Endothelial cell of umbilical vein (primary cell): ENCODE data around the gene CHTOP. TPM values are rescaled to one million over a fixed set of nuclear protein-coding genes. Genes with fewer than 3 reads are reported as not detected.

Experiments used
- BruUV-seq: library from RNA; stranded (reverse); fragments of 400-500 nt; replicated peaks from 2 replicates; lab custom pipeline; 2021; lab: Mats Ljungman, UMichigan
- CTCF ChIA-PET: fragments of 300-600, 350-600 bp; sonication (Branson Sonifier 250); formaldehyde crosslinking; loops from one replicate; lab custom pipeline; 2021; ENCODE audit warnings: antibody characterized with exemption, inconsistent platforms; lab: Charles Lee
- POLR2A ChIA-PET: fragments of 300-600, 350-600 bp; sonication (Branson Sonifier 250); formaldehyde crosslinking; loops from one replicate; lab custom pipeline; 2021; ENCODE audit warnings: antibody characterized with exemption, inconsistent platforms; lab: Charles Lee
- DNase-seq: peaks from one replicate; pipeline ENCODE4 v3.0.0-alpha.2; 2011; ENCODE audit warnings: low read depth, low spot score
- FAIRE-seq: peaks from 2 replicates; lab custom pipeline; 2011; peaks lifted over from hg19 to GRCh38; lab: Jason Lieb, UNC
- H2AFZ ChIP-seq: 2 replicates; pipeline ENCODE4 v1.6.0; 2012; ENCODE audit warnings: low read depth, low read length, control low read depth, inconsistent platforms
- H3K27ac ChIP-seq: 2 replicates; pipeline ENCODE4 v1.5.1; 2011; ENCODE audit warnings: low read depth, mild to moderate bottlenecking, control low read depth, low read length, moderate library complexity; ENCODE audit not compliant: insufficient read depth
- H3K27me3 ChIP-seq, 2 experiments: 2 replicates each; pipeline versions ENCODE4 v1.6.0 to v1.6.1; 2011; ENCODE audit warnings: low read length in 2 of 2, mixed read lengths in 1 of 2; ENCODE audit not compliant: control insufficient read depth in 2 of 2, insufficient read depth in 2 of 2
- H3K36me3 ChIP-seq, 2 experiments: 2 replicates in 1 of 2; 3 replicates in 1 of 2; pipeline ENCODE4 v1.5.1; 2011; ENCODE audit warnings: low read length in 2 of 2, mild to moderate bottlenecking in 1 of 2, moderate library complexity in 1 of 2; ENCODE audit not compliant: control insufficient read depth in 2 of 2, insufficient read depth in 2 of 2; ENCODE audit errors: extremely low read depth in 1 of 2
- H3K4me1 ChIP-seq: 3 replicates; pipeline ENCODE4 v1.5.1; 2011; ENCODE audit warnings: mild to moderate bottlenecking, low read length; ENCODE audit not compliant: control insufficient read depth, insufficient read depth; ENCODE audit errors: extremely low read depth
- H3K4me2 ChIP-seq: 2 replicates; pipeline ENCODE4 v1.6.1; 2011; ENCODE audit warnings: low read length, control low read depth, mixed read lengths; ENCODE audit not compliant: insufficient read depth
- H3K4me3 ChIP-seq, 3 experiments: fragments of 200-600 bp in 1 of 3; sonication (generic), shearing (Covaris generic) in 1 of 3; replicated peaks in 1 of 3; 2 replicates each; pipeline ENCODE4 v1.5.1; 2011 to 2016; ENCODE audit warnings: control low read depth in 3 of 3, low read length in 3 of 3, mild to moderate bottlenecking in 2 of 3, inconsistent platforms in 1 of 3, low read depth in 1 of 3, moderate library complexity in 1 of 3; ENCODE audit not compliant: insufficient read depth in 1 of 3
- H3K79me2 ChIP-seq: 2 replicates; pipeline ENCODE4 v1.6.0; 2012; ENCODE audit warnings: low read length, inconsistent platforms; ENCODE audit not compliant: control insufficient read depth, insufficient read depth
- H3K9ac ChIP-seq: replicated peaks from 2 replicates; pipeline ENCODE3; 2011; ENCODE audit warnings: low read length, control low read depth; ENCODE audit not compliant: insufficient read depth; ENCODE audit errors: extremely low read depth
- H3K9me1 ChIP-seq: replicated peaks from 3 replicates; pipeline ENCODE4 v1.6.0; 2011; ENCODE audit warnings: mild to moderate bottlenecking, low read length; ENCODE audit not compliant: control insufficient read depth, insufficient read depth; ENCODE audit errors: extremely low read depth
- H3K9me3 ChIP-seq: replicated peaks from 2 replicates; pipeline ENCODE4 v1.5.1; 2012; ENCODE audit warnings: low read length, inconsistent platforms; ENCODE audit not compliant: control insufficient read depth, insufficient read depth
- H4K20me1 ChIP-seq: replicated peaks from 2 replicates; pipeline ENCODE3; 2011; ENCODE audit warnings: mild to moderate bottlenecking, low read length; ENCODE audit not compliant: control insufficient read depth, insufficient read depth; ENCODE audit errors: extremely low read depth
- EZH2 ChIP-seq: IDR thresholded peaks from 2 replicates; pipeline ENCODE4 v1.6.1; 2012; ENCODE audit warnings: borderline replicate concordance, low read depth, mild to moderate bottlenecking, moderate library complexity, low read length, inconsistent platforms; ENCODE audit not compliant: severe bottlenecking
- FOS ChIP-seq: IDR thresholded peaks from 2 replicates; pipeline ENCODE4 v1.6.1; 2011; ENCODE audit warnings: mild to moderate bottlenecking, low read length, moderate library complexity, borderline replicate concordance; ENCODE audit not compliant: insufficient read depth
- JUN ChIP-seq: IDR thresholded peaks from 2 replicates; pipeline ENCODE4 v1.6.1; 2011; ENCODE audit warnings: borderline replicate concordance, low read depth; ENCODE audit not compliant: insufficient read length, insufficient read depth
- MYC ChIP-seq: IDR thresholded peaks from one replicate; pipeline ENCODE4 v1.6.1; 2011; ENCODE audit warnings: mild to moderate bottlenecking, low read depth, low read length
- POLR2A ChIP-seq: IDR thresholded peaks from 2 replicates; pipeline ENCODE4 v1.6.1; 2012; ENCODE audit warnings: low read depth, mild to moderate bottlenecking, control low read depth, low read length
- dilution Hi-C: fragments of 300-500 bp; cut with MboI; formaldehyde crosslinking; loops from one replicate; pipeline ENCODE4 v1.15.0; 2019; ENCODE audit warnings: low sequenced_read_pairs; ENCODE audit not compliant: extremely low pct_ligation_motif_present
- intact Hi-C: fragments of 100-400 bp; cut with micrococcal nuclease; formaldehyde crosslinking; loops from one replicate; pipeline ENCODE4 v1.10.0; 2022
- polyA plus RNA-seq, 4 experiments: library from polyadenylated mRNA; depleted of rRNA in 3 of 4; stranded (reverse) in 3 of 4; unstranded in 1 of 4; fragments of >200 nt; gene quantifications; 2 replicates each; pipeline versions ENCODE4 v1.2.1 to v1.2.3, GENCODE V29; 2011 to 2012; ENCODE audit warnings: missing spikeins in 1 of 4
- total RNA-seq: library from RNA; stranded (reverse); gene quantifications from 2 replicates; pipeline ENCODE4 v1.2.3, GENCODE V29; 2021

CHTOP gene
- total and polyA plus RNA-seq, 2 donors (not counting 3 experiments of a cell fraction or from before 2014, with no cell fraction given), result 62.0 to 74.4 TPM

- peaks cover 7 to 14% of the 10 kb centered on the region in 2 experiments for H3K36me3 ChIP-seq
- H3K4me3 ChIP-seq, result no peak overlapping the region
- no peak for TF ChIP-seq JUN
- no peak for TF ChIP-seq MYC
- TF ChIP-seq EZH2, result no peak
- TF ChIP-seq POLR2A, result no peak
- TF ChIP-seq FOS, result no peak
- no peak overlapping the region for H3K4me2 ChIP-seq
- ChIA-PET CTCF (interaction anchor here (1.3 kb wide), 1 partner anchor 77 kb away, joined by 6 read pairs; no protein-coding TSS in a partner anchor), POLR2A (no interaction called here)
- H3K9me1 ChIP-seq, result no peaks in the 10 kb centered on the region
- no TSS peak for BruUV-seq
- no peak overlapping the region for H3K9ac ChIP-seq
- H3K27me3 ChIP-seq, result no peaks in the 10 kb centered on the region
- FAIRE-seq, result no peak
- H3K4me1 ChIP-seq, result peaks cover 8% of the 10 kb centered on the region
- H3K9me3 ChIP-seq, result no peaks in the 10 kb centered on the region
- H2AFZ ChIP-seq, result no peak overlapping the region
- H4K20me1 ChIP-seq, result no peaks in the 10 kb centered on the region
- H3K27ac ChIP-seq, result no peak overlapping the region
- no peak for DNase-seq
- H3K79me2 ChIP-seq, result no peaks in the 10 kb centered on the region
- dilution Hi-C loops (no loop called here), intact Hi-C loops (no loop called here)
Observed at GRCh38 chr1:153649863-153650235, 16.0 kb downstream of the CHTOP start.

DNA sequence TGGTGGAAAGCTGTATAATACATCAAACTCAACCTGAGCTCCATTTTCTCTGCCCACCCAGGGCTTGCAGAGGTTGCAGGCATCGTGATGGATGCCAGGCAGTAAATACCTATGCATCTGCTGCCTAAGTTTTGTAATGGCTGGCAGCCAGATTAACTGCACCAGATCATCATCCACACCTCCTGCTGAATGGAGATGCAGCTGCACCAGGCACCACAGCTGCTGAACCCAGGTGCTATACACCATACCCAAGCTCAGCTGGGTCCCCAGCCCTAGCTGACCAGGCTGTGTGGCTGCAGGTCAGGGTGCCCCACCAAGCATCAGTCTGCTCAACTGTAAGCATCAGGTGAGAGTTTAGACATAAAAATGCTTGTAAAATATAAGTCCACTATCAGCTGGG, 17.9 kb downstream of the CHTOP start:
- Histone ChIP-seq H3K9ac (no peak overlapping the region), H2AFZ (no peak overlapping the region), H3K79me2 (no peaks in the 10 kb centered on the region), H3K9me1 (no peaks in the 10 kb centered on the region), H3K4me1 (peaks cover 8% of the 10 kb centered on the region), H3K27ac (no peak overlapping the region), H3K27me3 (no peaks in the 10 kb centered on the region), H4K20me1 (no peaks in the 10 kb centered on the region), H3K4me2 (no peak overlapping the region), H3K4me3 (no peak overlapping the region), H3K36me3 (no peaks in the 10 kb centered on the region), H3K9me3 (no peaks in the 10 kb centered on the region)
- intact Hi-C loops (no loop called here), dilution Hi-C loops (no loop called here)
- ChIA-PET CTCF (interaction anchor here (1.7 to 2.7 kb wide), 4 partner anchors 8 to 141 kb away, joined by 3 to 9 read pairs (median 6); partner anchors contain the start of genes CHTOP and S100A13), POLR2A (no interaction called here)
- DNase-seq (no peak), FAIRE-seq (no peak)
- no peak for TF ChIP-seq MYC
- BruUV-seq, result no TSS peak
